ENCODE results near the gene DNAJC18.
"Not testable (repeated sequence)": the region's sequence is repeated elsewhere in the genome, so short reads cannot be mapped to it uniquely, and the experiment has no call there.

DNAJC18 gene

GRCh38 chr5:139388198-139388821 lies 51.0 kb downstream of the DNAJC18 start:
- no peak for DNase-seq (ENCODE audit: low read depth, low spot score)

GRCh38 chr5:139387611-139388197 lies 51.6 kb downstream of the DNAJC18 start:
- DNase-seq (ENCODE audit: low read depth, low spot score) = no peak

- not testable (repeated sequence) for DNase-seq (ENCODE audit: low read depth, low spot score)
These were observed 52.4 kb downstream of the DNAJC18 start for GRCh38 chr5:139386956-139387355.

GRCh38 chr5:139386050-139386438 lies 53.3 kb downstream of the DNAJC18 start:
- DNase-seq (ENCODE audit: low read depth, low spot score) = no peak

GRCh38 chr5:139385061-139386049 lies 54.0 kb downstream of the DNAJC18 start:
- no peak for DNase-seq (ENCODE audit: low read depth, low spot score)

- DNase-seq (ENCODE audit: low read depth, low spot score) = no peak
These were observed 54.7 kb downstream of the DNAJC18 start for GRCh38 chr5:139384591-139385051.

- no peak for DNase-seq (ENCODE audit: low read depth, low spot score)
These were observed 55.2 kb downstream of the DNAJC18 start for GRCh38 chr5:139383993-139384590.

- DNase-seq (ENCODE audit: low read depth, low spot score) = no peak
These were observed 55.9 kb downstream of the DNAJC18 start, which contains the start of gene SLC23A1 for GRCh38 chr5:139383275-139383992. Gene SLC23A1, minus strand, starts transcription at chr5:139383297. Its CDS starts 44 bp downstream, at chr5:139383253.

- DNase-seq (ENCODE audit: low read depth, low spot score) = no peak
These were observed 56.5 kb downstream of the DNAJC18 start for GRCh38 chr5:139382807-139383206.

- no peak for DNase-seq (ENCODE audit: low read depth, low spot score)
These were observed 57.2 kb downstream of the DNAJC18 start for GRCh38 chr5:139381837-139382761.

GRCh38 chr5:139379626-139380449 lies 59.5 kb downstream of the DNAJC18 start:
- no peak for DNase-seq (ENCODE audit: low read depth, low spot score)

GRCh38 chr5:139378941-139379361 lies 60.4 kb downstream of the DNAJC18 start:
- no peak for DNase-seq (ENCODE audit: low read depth, low spot score)

GRCh38 chr5:139378101-139378825 lies 61.1 kb downstream of the DNAJC18 start:
- no peak for DNase-seq (ENCODE audit: low read depth, low spot score)

GRCh38 chr5:139377226-139377625 lies 62.1 kb downstream of the DNAJC18 start:
- no peak for DNase-seq (ENCODE audit: low read depth, low spot score)

- DNase-seq (ENCODE audit: low read depth, low spot score) = no peak
These were observed 63.0 kb downstream of the DNAJC18 start for GRCh38 chr5:139376364-139376763.

GRCh38 chr5:139374909-139375308 lies 64.4 kb downstream of the DNAJC18 start:
- no peak for DNase-seq (ENCODE audit: low read depth, low spot score)

- no peak for DNase-seq (ENCODE audit: low read depth, low spot score)
These were observed 67.6 kb downstream of the DNAJC18 start for GRCh38 chr5:139371482-139372435.
